OCI-LY3 (cell line): ENCODE data around the gene KRTAP4-9.

Experiments used
- EZH2phosphoT487 ChIP-seq: fragments of 200-600 bp; shearing (Covaris generic); IDR thresholded peaks from 2 replicates; pipeline ENCODE4 v1.6.1; 2018; ENCODE audit warnings: antibody characterized with exemption, mixed run types, low read depth
- TF ChIP-seq, protein P1 (sequence below): fragments of 200-600, 300-600 bp; sonication (generic); IDR thresholded peaks from 2 replicates; pipeline ENCODE4 v1.5.1; 2014; ENCODE audit warnings: antibody characterized with exemption, low read length, low read depth

DNA sequence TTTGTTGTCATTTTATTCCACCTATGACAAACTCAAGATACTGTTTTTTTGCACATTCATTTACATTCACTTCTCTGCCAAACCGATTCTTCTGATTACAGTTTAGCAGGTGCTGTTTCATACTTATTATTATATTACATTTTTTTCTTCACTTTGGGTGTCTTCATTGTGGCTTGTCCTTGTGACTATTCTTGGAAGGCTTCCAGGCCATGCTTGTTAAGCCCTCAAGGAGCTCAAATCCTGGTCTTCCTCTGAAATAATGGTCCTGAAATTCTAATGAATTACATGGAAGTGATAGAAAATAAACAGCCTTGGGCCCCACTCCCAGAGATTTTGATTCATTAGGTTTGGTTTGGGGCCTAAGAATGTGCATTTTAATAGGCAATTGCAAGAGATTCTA, 40.9 kb upstream of the KRTAP4-9 start:
- TF ChIP-seq, protein P1, sequence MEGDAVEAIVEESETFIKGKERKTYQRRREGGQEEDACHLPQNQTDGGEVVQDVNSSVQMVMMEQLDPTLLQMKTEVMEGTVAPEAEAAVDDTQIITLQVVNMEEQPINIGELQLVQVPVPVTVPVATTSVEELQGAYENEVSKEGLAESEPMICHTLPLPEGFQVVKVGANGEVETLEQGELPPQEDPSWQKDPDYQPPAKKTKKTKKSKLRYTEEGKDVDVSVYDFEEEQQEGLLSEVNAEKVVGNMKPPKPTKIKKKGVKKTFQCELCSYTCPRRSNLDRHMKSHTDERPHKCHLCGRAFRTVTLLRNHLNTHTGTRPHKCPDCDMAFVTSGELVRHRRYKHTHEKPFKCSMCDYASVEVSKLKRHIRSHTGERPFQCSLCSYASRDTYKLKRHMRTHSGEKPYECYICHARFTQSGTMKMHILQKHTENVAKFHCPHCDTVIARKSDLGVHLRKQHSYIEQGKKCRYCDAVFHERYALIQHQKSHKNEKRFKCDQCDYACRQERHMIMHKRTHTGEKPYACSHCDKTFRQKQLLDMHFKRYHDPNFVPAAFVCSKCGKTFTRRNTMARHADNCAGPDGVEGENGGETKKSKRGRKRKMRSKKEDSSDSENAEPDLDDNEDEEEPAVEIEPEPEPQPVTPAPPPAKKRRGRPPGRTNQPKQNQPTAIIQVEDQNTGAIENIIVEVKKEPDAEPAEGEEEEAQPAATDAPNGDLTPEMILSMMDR = no peak
- TF ChIP-seq EZH2phosphoT487 = no peak
